Activated naive CD8-positive, alpha-beta T cell treated with anti-CD3 and anti-CD28 coated beads, Interleukin-2, amount 50 U/mL, for 24 hours (primary cell): Measurements from ENCODE around the gene FOXO6.

Source experiments
- ATAC-seq: fragments of 150-1000 bp; cut with Tn5 transposase; one replicate; pipeline ENCODE4 v1.10.0; 2021
- DNase-seq: peaks from one replicate; pipeline ENCODE4 v3.0.0; 2021
- H3K27ac Mint-ChIP-seq: one replicate; pipeline ENCODE4 v1.8.0; 2021; ENCODE audit warnings: mild to moderate bottlenecking, mixed read lengths
- H3K27me3 Mint-ChIP-seq: one replicate; pipeline ENCODE4 v1.8.0; 2021; ENCODE audit warnings: mixed read lengths
- H3K36me3 Mint-ChIP-seq: one replicate; pipeline ENCODE4 v1.8.0; 2021; ENCODE audit warnings: low read depth, mixed read lengths
- H3K4me1 Mint-ChIP-seq: one replicate; pipeline ENCODE4 v1.8.0; 2021; ENCODE audit warnings: mixed read lengths
- H3K4me3 Mint-ChIP-seq: one replicate; pipeline ENCODE4 v1.8.0; 2021; ENCODE audit warnings: mild to moderate bottlenecking, moderate library complexity, mixed read lengths
- H3K9me3 Mint-ChIP-seq: one replicate; pipeline ENCODE4 v1.8.0; 2021; ENCODE audit warnings: mixed read lengths

The FOXO6 gene

GRCh38 chr1:41387667-41388091, 26.4 kb downstream of the FOXO6 start:
- Mint-ChIP-seq H3K27ac (no peak overlapping the region), H3K9me3 (no peaks in the 10 kb centered on the region), H3K4me1 (peaks cover 8% of the 10 kb centered on the region), H3K27me3 (peaks cover 36% of the 10 kb centered on the region), H3K36me3 (no peaks in the 10 kb centered on the region), H3K4me3 (no peak overlapping the region)
- no peak for DNase-seq
- no peak for ATAC-seq

GRCh38 chr1:41388510-41388909, 27.3 kb downstream of the FOXO6 start:
- ATAC-seq = no peak
- H3K4me3 Mint-ChIP-seq = no peak overlapping the region
- peaks cover 29% of the 10 kb centered on the region for H3K27me3 Mint-ChIP-seq
- no peaks in the 10 kb centered on the region for H3K36me3 Mint-ChIP-seq
- H3K27ac Mint-ChIP-seq = no peak overlapping the region
- H3K9me3 Mint-ChIP-seq = no peaks in the 10 kb centered on the region
- DNase-seq = no peak
- H3K4me1 Mint-ChIP-seq = peaks cover 3% of the 10 kb centered on the region

GRCh38 chr1:41389009-41389408, 27.8 kb downstream of the FOXO6 start:
- H3K36me3 Mint-ChIP-seq = no peaks in the 10 kb centered on the region
- ATAC-seq = no peak
- DNase-seq = no peak
- H3K4me1 Mint-ChIP-seq = no peaks in the 10 kb centered on the region
- no peaks in the 10 kb centered on the region for H3K9me3 Mint-ChIP-seq
- no peak overlapping the region for H3K4me3 Mint-ChIP-seq
- H3K27me3 Mint-ChIP-seq = peaks cover 25% of the 10 kb centered on the region
- H3K27ac Mint-ChIP-seq = no peak overlapping the region

GRCh38 chr1:41390166-41390565, 28.9 kb downstream of the FOXO6 start:
- ATAC-seq = no peak

GRCh38 chr1:41390573-41390972, 29.3 kb downstream of the FOXO6 start:
- Mint-ChIP-seq H3K36me3 (no peaks in the 10 kb centered on the region), H3K9me3 (no peaks in the 10 kb centered on the region), H3K27ac (no peak overlapping the region), H3K27me3 (peaks cover 16% of the 10 kb centered on the region), H3K4me3 (no peak overlapping the region), H3K4me1 (no peaks in the 10 kb centered on the region)
- DNase-seq (no peak), ATAC-seq (no peak)

More at GRCh38 chr1:41390166-41390565, 28.9 kb downstream of the FOXO6 start:
- DNase-seq = no peak
- no peak overlapping the region for H3K27ac Mint-ChIP-seq
- H3K4me1 Mint-ChIP-seq = no peaks in the 10 kb centered on the region
- H3K36me3 Mint-ChIP-seq = no peaks in the 10 kb centered on the region
- no peak overlapping the region for H3K4me3 Mint-ChIP-seq
- H3K27me3 Mint-ChIP-seq = peaks cover 15% of the 10 kb centered on the region
- H3K9me3 Mint-ChIP-seq = no peaks in the 10 kb centered on the region

GRCh38 chr1:41391834-41392527, 30.7 kb downstream of the FOXO6 start:
- Mint-ChIP-seq H3K4me1 (no peaks in the 10 kb centered on the region), H3K36me3 (no peaks in the 10 kb centered on the region), H3K9me3 (no peaks in the 10 kb centered on the region), H3K27ac (no peak overlapping the region), H3K27me3 (peaks cover 16% of the 10 kb centered on the region), H3K4me3 (no peak overlapping the region)
- no peak for ATAC-seq
- DNase-seq = no peak

- Mint-ChIP-seq H3K36me3 (no peaks in the 10 kb centered on the region), H3K9me3 (no peaks in the 10 kb centered on the region), H3K27me3 (peaks cover 13% of the 10 kb centered on the region), H3K4me1 (no peaks in the 10 kb centered on the region), H3K4me3 (no peak overlapping the region), H3K27ac (no peak overlapping the region)
- DNase-seq (no peak), ATAC-seq (no peak)
Measured at GRCh38 chr1:41392528-41392924, 31.3 kb downstream of the FOXO6 start.

GRCh38 chr1:41393716-41394368, 32.6 kb downstream of the FOXO6 start:
- no peak for ATAC-seq
- Mint-ChIP-seq H3K27ac (no peak overlapping the region), H3K4me3 (no peak overlapping the region), H3K4me1 (no peaks in the 10 kb centered on the region), H3K9me3 (no peaks in the 10 kb centered on the region), H3K27me3 (peaks cover 15% of the 10 kb centered on the region), H3K36me3 (no peaks in the 10 kb centered on the region)
- no peak for DNase-seq

GRCh38 chr1:41394369-41394744, 33.1 kb downstream of the FOXO6 start:
- Mint-ChIP-seq H3K4me3 (no peak overlapping the region), H3K9me3 (no peaks in the 10 kb centered on the region), H3K27ac (no peak overlapping the region), H3K27me3 (peaks cover 15% of the 10 kb centered on the region), H3K4me1 (no peaks in the 10 kb centered on the region), H3K36me3 (no peaks in the 10 kb centered on the region)
- ATAC-seq (no peak), DNase-seq (no peak)

GRCh38 chr1:41394959-41395956, 34.0 kb downstream of the FOXO6 start:
- DNase-seq = no peak
- Mint-ChIP-seq H3K4me3 (no peak overlapping the region), H3K9me3 (no peaks in the 10 kb centered on the region), H3K27ac (no peak overlapping the region), H3K36me3 (no peaks in the 10 kb centered on the region), H3K4me1 (no peaks in the 10 kb centered on the region), H3K27me3 (peaks cover 15% of the 10 kb centered on the region)
- peak; percentile 8 for ATAC-seq

- no peak overlapping the region for H3K4me3 Mint-ChIP-seq
- no peak overlapping the region for H3K27ac Mint-ChIP-seq
- H3K27me3 Mint-ChIP-seq = peaks cover 15% of the 10 kb centered on the region
- H3K36me3 Mint-ChIP-seq = no peaks in the 10 kb centered on the region
- no peaks in the 10 kb centered on the region for H3K4me1 Mint-ChIP-seq
- DNase-seq = no peak
- H3K9me3 Mint-ChIP-seq = no peaks in the 10 kb centered on the region
- ATAC-seq = no peak
Measured at GRCh38 chr1:41396084-41396483, 34.9 kb downstream of the FOXO6 start.

GRCh38 chr1:41397020-41397419, 35.8 kb downstream of the FOXO6 start:
- no peaks in the 10 kb centered on the region for H3K9me3 Mint-ChIP-seq
- no peaks in the 10 kb centered on the region for H3K36me3 Mint-ChIP-seq
- H3K27me3 Mint-ChIP-seq = peaks cover 19% of the 10 kb centered on the region
- ATAC-seq = no peak
- no peak overlapping the region for H3K27ac Mint-ChIP-seq
- DNase-seq = no peak
- H3K4me1 Mint-ChIP-seq = no peaks in the 10 kb centered on the region
- no peak overlapping the region for H3K4me3 Mint-ChIP-seq

GRCh38 chr1:41397753-41398330, 36.6 kb downstream of the FOXO6 start:
- Mint-ChIP-seq H3K27me3 (peaks cover 26% of the 10 kb centered on the region), H3K36me3 (no peaks in the 10 kb centered on the region), H3K4me1 (no peaks in the 10 kb centered on the region), H3K4me3 (no peak overlapping the region), H3K9me3 (no peaks in the 10 kb centered on the region), H3K27ac (no peak overlapping the region)
- ATAC-seq (no peak), DNase-seq (no peak)

- Mint-ChIP-seq H3K27me3 (peaks cover 34% of the 10 kb centered on the region), H3K4me1 (no peaks in the 10 kb centered on the region), H3K27ac (no peak overlapping the region), H3K4me3 (no peak overlapping the region), H3K36me3 (no peaks in the 10 kb centered on the region), H3K9me3 (no peaks in the 10 kb centered on the region)
- DNase-seq = no peak
- no peak for ATAC-seq
Measured at GRCh38 chr1:41399145-41399795, 38.0 kb downstream of the FOXO6 start.
